Measurements from ENCODE around the gene HNRNPL.

HNRNPL gene

GRCh38 chr19:38845374-38846024, 4.3 kb downstream of the HNRNPL start:
- no peak for DNase-seq (ENCODE audit: low read depth)

GRCh38 chr19:38844093-38844686, 5.6 kb downstream of the HNRNPL start:
- DNase-seq (ENCODE audit: low read depth): no peak

GRCh38 chr19:38843175-38843758, 6.5 kb downstream of the HNRNPL start:
- DNase-seq (ENCODE audit: low read depth): no peak

- peak; percentile 51 for DNase-seq (ENCODE audit: low read depth)
These were observed 7.2 kb downstream of the HNRNPL start for GRCh38 chr19:38842439-38843174.

- peak; percentile 64 for DNase-seq (ENCODE audit: low read depth)
These were observed 7.9 kb downstream of the HNRNPL start for GRCh38 chr19:38841787-38842438.

- DNase-seq (ENCODE audit: low read depth): no peak
These were observed 8.5 kb downstream of the HNRNPL start for GRCh38 chr19:38841180-38841766.

GRCh38 chr19:38840583-38840968, 9.2 kb downstream of the HNRNPL start:
- no peak for DNase-seq (ENCODE audit: low read depth)

GRCh38 chr19:38839816-38840582, 9.8 kb downstream of the HNRNPL start:
- DNase-seq (ENCODE audit: low read depth): no peak

- DNase-seq (ENCODE audit: low read depth): no peak
These were observed 10.6 kb downstream of the HNRNPL start for GRCh38 chr19:38838986-38839761.

- no peak for DNase-seq (ENCODE audit: low read depth)
These were observed 11.4 kb downstream of the HNRNPL start for GRCh38 chr19:38838208-38838985.

GRCh38 chr19:38837656-38838121, 12.1 kb downstream of the HNRNPL start:
- DNase-seq (ENCODE audit: low read depth): no peak

- no peak for DNase-seq (ENCODE audit: low read depth)
These were observed 12.7 kb downstream of the HNRNPL start for GRCh38 chr19:38836983-38837626.

- DNase-seq (ENCODE audit: low read depth): no peak
These were observed 13.4 kb downstream of the HNRNPL start for GRCh38 chr19:38836159-38836982.

GRCh38 chr19:38834590-38834989, 15.2 kb downstream of the HNRNPL start:
- DNase-seq (ENCODE audit: low read depth): no peak

GRCh38 chr19:38834104-38834490, 15.7 kb downstream of the HNRNPL start:
- no peak for DNase-seq (ENCODE audit: low read depth)

- no peak for DNase-seq (ENCODE audit: low read depth)
These were observed 16.7 kb downstream of the HNRNPL start for GRCh38 chr19:38833092-38833425.

GRCh38 chr19:38831142-38831605, 18.6 kb downstream of the HNRNPL start:
- DNase-seq (ENCODE audit: low read depth): no peak
